ENCODE results near the gene ZNF330.

DNA sequence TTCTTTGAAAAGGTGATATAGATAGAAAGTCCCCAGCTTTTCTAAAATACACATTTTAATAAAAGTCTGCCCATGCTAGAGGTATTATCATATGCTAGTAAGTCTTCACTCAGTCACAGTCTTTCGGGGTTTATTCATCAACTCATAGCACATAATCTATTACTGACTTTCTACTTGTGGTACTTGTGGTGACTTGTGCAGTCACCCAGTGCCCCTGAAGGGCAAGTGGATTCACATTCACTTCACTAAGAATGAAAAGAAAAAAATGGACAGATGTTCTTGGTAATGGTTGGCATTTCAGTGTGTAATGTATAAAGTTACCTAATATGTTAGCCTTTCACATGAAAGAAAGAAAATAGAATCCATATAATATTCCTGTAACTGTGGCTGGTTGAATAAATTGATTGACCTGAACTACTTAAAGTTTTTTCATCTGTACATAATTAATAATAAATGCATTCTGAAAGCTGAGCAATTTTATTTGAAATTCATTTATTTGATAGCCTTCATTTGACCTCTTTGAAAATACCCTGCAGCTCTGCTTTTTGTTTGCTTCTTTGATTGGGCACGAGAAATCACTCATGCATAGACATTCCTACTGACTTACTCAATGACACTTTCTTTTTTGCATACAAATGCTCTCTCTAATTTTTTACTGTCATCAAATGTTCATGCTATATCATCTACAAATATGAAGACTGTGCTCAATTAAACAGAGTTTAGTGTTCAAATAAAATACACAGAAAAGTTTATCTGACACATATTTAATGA lies 39.5 kb upstream of the ZNF330 start:
- TF ChIP-seq POLR2A (IDR thresholded peaks at IDR 0.05) = no peak
- TF ChIP-seq, protein P1, sequence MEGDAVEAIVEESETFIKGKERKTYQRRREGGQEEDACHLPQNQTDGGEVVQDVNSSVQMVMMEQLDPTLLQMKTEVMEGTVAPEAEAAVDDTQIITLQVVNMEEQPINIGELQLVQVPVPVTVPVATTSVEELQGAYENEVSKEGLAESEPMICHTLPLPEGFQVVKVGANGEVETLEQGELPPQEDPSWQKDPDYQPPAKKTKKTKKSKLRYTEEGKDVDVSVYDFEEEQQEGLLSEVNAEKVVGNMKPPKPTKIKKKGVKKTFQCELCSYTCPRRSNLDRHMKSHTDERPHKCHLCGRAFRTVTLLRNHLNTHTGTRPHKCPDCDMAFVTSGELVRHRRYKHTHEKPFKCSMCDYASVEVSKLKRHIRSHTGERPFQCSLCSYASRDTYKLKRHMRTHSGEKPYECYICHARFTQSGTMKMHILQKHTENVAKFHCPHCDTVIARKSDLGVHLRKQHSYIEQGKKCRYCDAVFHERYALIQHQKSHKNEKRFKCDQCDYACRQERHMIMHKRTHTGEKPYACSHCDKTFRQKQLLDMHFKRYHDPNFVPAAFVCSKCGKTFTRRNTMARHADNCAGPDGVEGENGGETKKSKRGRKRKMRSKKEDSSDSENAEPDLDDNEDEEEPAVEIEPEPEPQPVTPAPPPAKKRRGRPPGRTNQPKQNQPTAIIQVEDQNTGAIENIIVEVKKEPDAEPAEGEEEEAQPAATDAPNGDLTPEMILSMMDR (IDR thresholded peaks at IDR 0.05) = no peak
- no peak for TF ChIP-seq EP300 (IDR thresholded peaks at IDR 0.05)
